ENCODE measurements around the gene RTL3.
A peak's percentile ranks its signal among the peaks of the same experiment; 100 is the strongest.

The RTL3 gene

DNA sequence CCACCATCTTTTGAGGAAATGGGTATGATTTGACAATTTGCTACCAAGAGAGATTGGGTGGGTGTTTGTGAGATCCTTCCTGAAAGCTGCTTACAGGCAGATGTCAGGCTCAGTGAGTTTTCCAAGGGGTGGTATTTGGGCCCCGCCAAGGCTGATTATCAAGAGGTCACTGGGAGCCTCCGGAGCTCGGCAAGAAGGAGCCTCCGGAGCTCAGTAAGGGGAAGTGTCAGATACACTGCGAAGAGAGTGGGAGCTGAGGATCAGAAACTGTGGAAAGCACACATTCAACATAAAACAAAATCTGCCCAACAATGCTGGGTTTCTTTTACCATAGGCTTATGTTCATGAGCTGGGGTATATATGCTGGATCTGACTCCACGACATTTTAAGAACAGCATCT lies 714 bp downstream of the RTL3 start:
- TF ChIP-seq, protein P1, sequence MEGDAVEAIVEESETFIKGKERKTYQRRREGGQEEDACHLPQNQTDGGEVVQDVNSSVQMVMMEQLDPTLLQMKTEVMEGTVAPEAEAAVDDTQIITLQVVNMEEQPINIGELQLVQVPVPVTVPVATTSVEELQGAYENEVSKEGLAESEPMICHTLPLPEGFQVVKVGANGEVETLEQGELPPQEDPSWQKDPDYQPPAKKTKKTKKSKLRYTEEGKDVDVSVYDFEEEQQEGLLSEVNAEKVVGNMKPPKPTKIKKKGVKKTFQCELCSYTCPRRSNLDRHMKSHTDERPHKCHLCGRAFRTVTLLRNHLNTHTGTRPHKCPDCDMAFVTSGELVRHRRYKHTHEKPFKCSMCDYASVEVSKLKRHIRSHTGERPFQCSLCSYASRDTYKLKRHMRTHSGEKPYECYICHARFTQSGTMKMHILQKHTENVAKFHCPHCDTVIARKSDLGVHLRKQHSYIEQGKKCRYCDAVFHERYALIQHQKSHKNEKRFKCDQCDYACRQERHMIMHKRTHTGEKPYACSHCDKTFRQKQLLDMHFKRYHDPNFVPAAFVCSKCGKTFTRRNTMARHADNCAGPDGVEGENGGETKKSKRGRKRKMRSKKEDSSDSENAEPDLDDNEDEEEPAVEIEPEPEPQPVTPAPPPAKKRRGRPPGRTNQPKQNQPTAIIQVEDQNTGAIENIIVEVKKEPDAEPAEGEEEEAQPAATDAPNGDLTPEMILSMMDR (IDR thresholded peaks at IDR 0.05; ENCODE audit: insufficient read depth, low read length, poor library complexity, severe bottlenecking) = no peak
- no peak for DNase-seq (ENCODE audit: extremely low read depth, insufficient read length)
- Histone ChIP-seq H3K27me3 (replicated peaks; ENCODE audit: control insufficient read depth, insufficient read depth, low read length) (no peaks in the 10 kb centered on the region), H3K36me3 (ENCODE audit: control insufficient read depth, insufficient read depth, low read length) (no peaks in the 10 kb centered on the region), H3K4me3 (replicated peaks; ENCODE audit: low read depth, low read length) (no peak overlapping the region)

DNA sequence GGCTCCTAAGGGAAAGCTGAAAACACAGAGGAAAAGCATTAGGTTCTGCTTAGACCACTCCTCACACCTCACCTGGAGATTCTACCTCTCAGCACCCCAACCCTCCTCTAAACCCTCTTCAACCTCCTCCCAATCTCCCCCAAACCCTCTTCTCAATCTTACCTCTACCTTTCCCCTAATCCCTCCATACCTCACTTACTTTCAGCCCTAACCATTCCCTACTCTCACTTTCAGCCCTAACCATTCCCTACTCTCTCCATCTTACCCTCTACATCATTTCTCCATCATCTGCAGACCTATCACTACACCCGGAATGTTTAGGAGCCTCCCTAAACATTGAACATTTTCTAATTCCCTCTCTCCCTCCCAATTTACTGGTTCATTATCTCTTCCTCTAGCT lies 3.5 kb downstream of the RTL3 start:
- H3K27me3 ChIP-seq (replicated peaks; ENCODE audit: control insufficient read depth, insufficient read depth, low read length) = no peaks in the 10 kb centered on the region
- H3K4me3 ChIP-seq (replicated peaks; ENCODE audit: low read depth, low read length) = no peak overlapping the region
- TF ChIP-seq, protein P1 (IDR thresholded peaks at IDR 0.05; ENCODE audit: insufficient read depth, low read length, poor library complexity, severe bottlenecking) = no peak
- no peaks in the 10 kb centered on the region for H3K36me3 ChIP-seq (ENCODE audit: control insufficient read depth, insufficient read depth, low read length)
- no peak for DNase-seq (ENCODE audit: extremely low read depth, insufficient read length)

DNA sequence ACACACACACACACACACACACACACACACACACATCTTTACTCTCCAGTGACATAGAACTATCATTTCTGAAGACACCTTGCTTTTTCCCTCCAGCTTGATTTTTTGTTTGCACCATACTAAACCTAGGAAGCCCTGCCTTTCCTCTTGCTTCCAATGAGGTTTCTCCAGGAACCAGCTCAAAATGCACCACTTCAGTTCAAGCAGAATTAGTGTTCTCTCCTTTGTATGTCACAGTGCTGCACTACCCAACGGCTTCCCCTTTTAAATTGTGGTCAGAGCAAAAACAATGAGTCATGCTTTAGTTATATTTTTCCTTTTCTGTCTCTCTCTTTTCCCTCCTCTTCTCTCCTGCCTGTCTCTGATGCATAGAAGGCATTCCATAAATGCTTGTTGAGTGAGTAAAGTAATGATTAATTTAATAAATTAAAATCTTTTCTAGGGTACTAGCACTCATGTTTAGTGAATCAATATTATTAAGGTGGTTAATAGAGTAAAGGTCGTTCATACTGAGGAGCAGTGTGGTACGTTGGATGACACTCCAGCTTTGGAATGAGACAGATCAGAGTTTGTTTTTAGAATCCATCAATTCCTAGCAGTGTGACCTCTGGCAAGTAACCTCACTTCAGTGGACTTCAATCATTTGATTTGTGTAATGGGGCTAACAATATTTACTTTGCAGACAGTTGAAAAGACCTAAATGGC lies 5.9 kb downstream of the RTL3 start:
- TF ChIP-seq, protein P1 (IDR thresholded peaks at IDR 0.05; ENCODE audit: insufficient read depth, low read length, poor library complexity, severe bottlenecking) = no peak

DNA sequence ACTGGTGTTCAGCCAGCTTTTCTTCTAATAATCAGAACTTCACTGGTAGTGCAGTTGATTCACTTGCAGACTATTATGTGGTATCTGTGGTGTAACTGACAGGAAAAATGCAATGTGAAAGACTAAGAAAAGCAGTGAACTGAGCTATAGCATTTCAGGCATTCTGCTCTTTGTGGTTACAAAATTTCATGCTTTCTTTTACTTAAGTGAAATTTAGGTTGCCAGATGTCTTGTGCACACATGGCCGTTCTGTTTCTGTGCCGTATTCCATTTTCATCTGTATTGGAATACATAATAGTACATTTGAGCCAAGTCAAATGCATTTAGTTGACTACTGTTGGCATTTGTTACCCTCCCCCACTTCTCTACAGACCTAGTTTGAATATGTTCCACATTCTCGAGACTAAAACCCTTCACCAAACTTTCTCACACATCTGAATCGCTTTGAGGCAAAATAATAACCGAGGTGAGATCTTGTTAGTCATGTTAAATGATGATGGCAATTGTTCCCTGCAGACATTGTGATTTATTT lies 8.2 kb downstream of the RTL3 start:
- peak; percentile 70 for DNase-seq (ENCODE audit: extremely low read depth, insufficient read length)

More for the DNA sequence above, 5.9 kb downstream of the RTL3 start:
- peak; percentile 31 for DNase-seq (ENCODE audit: extremely low read depth, insufficient read length)
- H3K27me3 ChIP-seq (replicated peaks; ENCODE audit: control insufficient read depth, insufficient read depth, low read length) = no peaks in the 10 kb centered on the region
- no peak overlapping the region for H3K4me3 ChIP-seq (replicated peaks; ENCODE audit: low read depth, low read length)
- no peaks in the 10 kb centered on the region for H3K36me3 ChIP-seq (ENCODE audit: control insufficient read depth, insufficient read depth, low read length)

DNA sequence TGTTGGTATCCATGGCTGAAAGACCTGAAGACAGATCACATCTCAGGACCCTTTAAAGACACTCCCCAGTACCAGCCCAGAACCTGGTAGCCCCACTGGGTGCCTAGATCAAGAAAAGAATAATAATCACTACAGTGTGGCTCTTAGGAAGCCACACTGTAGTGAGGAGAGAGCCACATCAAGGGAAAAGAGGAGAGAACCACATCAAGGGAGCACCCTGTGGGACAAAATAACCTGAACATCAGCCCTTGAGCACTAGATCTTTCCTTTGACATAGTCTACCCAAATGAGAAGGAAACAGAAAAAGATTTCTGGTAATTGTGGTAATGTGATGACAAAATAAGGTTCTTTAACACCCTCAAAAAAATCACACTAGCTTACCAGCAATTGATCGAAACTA lies 15.3 kb downstream of the RTL3 start:
- Histone ChIP-seq H3K4me3 (replicated peaks; ENCODE audit: low read depth, low read length) (no peak overlapping the region), H3K27me3 (replicated peaks; ENCODE audit: control insufficient read depth, insufficient read depth, low read length) (no peaks in the 10 kb centered on the region), H3K36me3 (ENCODE audit: control insufficient read depth, insufficient read depth, low read length) (no peaks in the 10 kb centered on the region)
- TF ChIP-seq, protein P1 (IDR thresholded peaks at IDR 0.05; ENCODE audit: insufficient read depth, low read length, poor library complexity, severe bottlenecking) = no peak
- DNase-seq (ENCODE audit: extremely low read depth, insufficient read length) = no peak

More for the DNA sequence above, 8.2 kb downstream of the RTL3 start:
- Histone ChIP-seq H3K4me3 (replicated peaks; ENCODE audit: low read depth, low read length) (no peak overlapping the region), H3K27me3 (replicated peaks; ENCODE audit: control insufficient read depth, insufficient read depth, low read length) (no peaks in the 10 kb centered on the region), H3K36me3 (ENCODE audit: control insufficient read depth, insufficient read depth, low read length) (no peaks in the 10 kb centered on the region)
- TF ChIP-seq, protein P1 (IDR thresholded peaks at IDR 0.05; ENCODE audit: insufficient read depth, low read length, poor library complexity, severe bottlenecking) = no peak
